ENCODE measurements around the gene CIAO3. TPM values are rescaled to one million over a fixed set of nuclear protein-coding genes. Genes with fewer than 3 reads are reported as not detected.
A peak's percentile ranks its signal among the peaks of the same experiment; 100 is the strongest.

CIAO3 gene
- total RNA-seq, 1 donor from 2014 or later = 21.7 TPM

- no peak for DNase-seq (ENCODE audit: low read depth)
Observed at GRCh38 chr16:710500-711075, 30.2 kb downstream of the CIAO3 start.

- peak; percentile 44 for DNase-seq (ENCODE audit: low read depth)
Observed at GRCh38 chr16:709566-710499, 31.0 kb downstream of the CIAO3 start.

- no peak for DNase-seq (ENCODE audit: low read depth)
Observed at GRCh38 chr16:708959-709358, 31.8 kb downstream of the CIAO3 start.

GRCh38 chr16:708019-708418 is 32.8 kb downstream of the CIAO3 start:
- no peak for DNase-seq (ENCODE audit: low read depth)

- no peak for DNase-seq (ENCODE audit: low read depth)
Observed at GRCh38 chr16:707062-707538, 33.7 kb downstream of the CIAO3 start.

- no peak for DNase-seq (ENCODE audit: low read depth)
Observed at GRCh38 chr16:706189-707061, 34.4 kb downstream of the CIAO3 start.

GRCh38 chr16:705431-706188 is 35.2 kb downstream of the CIAO3 start, which contains the start of gene FBXL16:
FBXL16 (minus strand) TSS chr16:705801; CDS start chr16:697405, 8,396 bp downstream.
- DNase-seq (ENCODE audit: low read depth) = no peak

- no peak for DNase-seq (ENCODE audit: low read depth)
Observed at GRCh38 chr16:704552-705380, 36.0 kb downstream of the CIAO3 start.

GRCh38 chr16:704047-704446 is 36.8 kb downstream of the CIAO3 start:
- DNase-seq (ENCODE audit: low read depth) = no peak

GRCh38 chr16:703406-703805 is 37.4 kb downstream of the CIAO3 start:
- no peak for DNase-seq (ENCODE audit: low read depth)

GRCh38 chr16:702341-702740 is 38.5 kb downstream of the CIAO3 start:
- no peak for DNase-seq (ENCODE audit: low read depth)

- DNase-seq (ENCODE audit: low read depth) = no peak
Observed at GRCh38 chr16:700684-701584, 39.9 kb downstream of the CIAO3 start.

GRCh38 chr16:698911-699671 is 41.7 kb downstream of the CIAO3 start:
- no peak for DNase-seq (ENCODE audit: low read depth)

- DNase-seq (ENCODE audit: low read depth) = peak; percentile 44
Observed at GRCh38 chr16:695355-696089, 45.3 kb downstream of the CIAO3 start.

- DNase-seq (ENCODE audit: low read depth) = no peak
Observed at GRCh38 chr16:694863-695354, 45.9 kb downstream of the CIAO3 start.

- no peak for DNase-seq (ENCODE audit: low read depth)
Observed at GRCh38 chr16:694187-694862, 46.5 kb downstream of the CIAO3 start.

GRCh38 chr16:693766-694165 is 47.0 kb downstream of the CIAO3 start:
- DNase-seq (ENCODE audit: low read depth) = no peak

Measured in renal cortical epithelial cell (primary cell).